Measurements from ENCODE around the gene CAMSAP1.
"Not testable (repeated sequence)": the region's sequence is repeated elsewhere in the genome, so short reads cannot be mapped to it uniquely, and the experiment has no call there.

The CAMSAP1 gene

DNA sequence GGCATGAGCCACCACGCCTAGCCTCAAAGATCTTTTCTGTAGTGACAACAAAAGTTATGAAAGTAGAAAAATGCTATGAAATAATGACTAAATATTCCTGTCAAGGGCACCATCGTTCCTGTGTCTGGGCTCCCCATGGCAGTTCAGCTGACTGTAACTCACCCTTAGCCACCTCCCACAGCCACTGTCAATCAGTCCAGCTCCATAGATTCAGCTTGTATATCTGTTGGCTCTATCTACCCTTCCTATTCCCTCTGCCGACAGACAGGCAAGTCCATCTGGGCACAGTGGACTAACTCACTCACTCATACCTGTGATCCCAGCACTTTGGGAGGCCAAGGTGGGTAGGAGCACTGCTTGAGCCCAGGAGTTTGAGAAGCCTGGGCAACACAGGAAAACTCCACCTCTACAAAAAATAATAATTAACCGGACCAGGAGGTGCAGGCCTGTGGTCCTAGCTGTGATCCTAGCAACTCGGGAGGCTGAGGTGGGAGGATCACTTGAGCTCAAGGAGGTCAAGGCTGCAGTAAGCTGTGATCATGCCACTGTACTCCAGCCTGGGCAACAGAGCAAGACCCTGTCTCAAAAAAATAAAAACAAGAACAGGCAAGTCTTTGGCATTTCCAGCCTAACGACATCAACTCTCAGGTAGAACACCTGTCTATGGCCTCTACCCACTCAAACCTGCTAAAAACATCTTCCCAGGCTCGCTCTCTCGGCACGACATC lies 6.2 kb downstream of the CAMSAP1 start:
- no peak for DNase-seq (ENCODE audit: low spot score)

DNA sequence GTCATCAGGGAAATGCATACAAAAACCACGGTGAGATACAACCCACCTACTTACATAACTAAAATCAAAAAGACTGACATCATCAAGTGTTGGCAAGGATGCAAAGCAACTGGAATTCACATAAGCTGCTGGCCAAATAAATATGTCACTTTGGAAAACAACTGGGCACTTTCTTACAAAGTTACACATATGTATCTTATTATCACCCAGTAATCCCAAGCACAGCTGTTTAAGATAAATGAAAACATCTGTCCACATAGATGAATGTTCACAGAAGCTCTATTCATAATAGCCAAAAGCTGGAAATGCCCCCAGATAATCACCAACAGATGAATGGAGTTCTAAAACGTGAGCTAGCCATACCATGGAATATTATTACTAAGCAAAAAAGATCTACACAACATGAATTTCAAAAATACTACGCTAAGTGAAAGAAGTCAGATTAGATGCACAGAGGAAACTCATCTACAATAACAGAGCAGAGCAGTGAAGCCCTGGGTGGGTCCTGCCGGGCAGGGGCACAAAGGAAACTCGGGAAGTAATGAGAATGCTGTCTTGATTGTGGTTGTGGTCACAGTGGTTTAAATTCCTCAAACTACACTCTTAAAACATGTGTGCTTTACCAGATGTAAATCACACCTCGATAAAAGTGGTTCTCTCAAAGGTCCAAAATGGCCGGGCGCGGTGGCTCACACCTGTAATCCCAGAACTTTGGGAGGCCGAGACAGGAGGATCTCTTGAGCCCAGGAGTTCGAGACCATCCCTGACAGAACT lies 8.5 kb downstream of the CAMSAP1 start:
- DNase-seq (ENCODE audit: low spot score): no peak

DNA sequence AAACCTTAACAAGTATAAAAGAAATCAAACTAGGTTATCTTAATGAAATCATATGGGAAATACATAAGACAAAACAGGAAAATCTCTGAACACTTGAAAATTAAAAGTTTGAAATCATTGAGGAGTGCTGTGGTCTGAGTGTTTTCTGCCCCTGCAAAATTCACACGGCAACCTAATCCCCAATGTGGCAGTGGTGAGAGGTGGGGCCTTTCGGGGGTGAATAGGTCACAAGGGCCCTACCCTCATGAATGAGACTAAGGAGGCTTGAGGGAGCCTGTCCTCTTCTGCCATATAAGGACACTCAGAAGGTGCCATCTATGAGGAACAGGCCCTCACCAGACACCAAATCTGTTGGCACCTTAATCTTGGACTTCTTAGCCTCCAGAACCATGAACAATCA lies 10.7 kb downstream of the CAMSAP1 start:
- DNase-seq (ENCODE audit: low spot score): no peak

DNA sequence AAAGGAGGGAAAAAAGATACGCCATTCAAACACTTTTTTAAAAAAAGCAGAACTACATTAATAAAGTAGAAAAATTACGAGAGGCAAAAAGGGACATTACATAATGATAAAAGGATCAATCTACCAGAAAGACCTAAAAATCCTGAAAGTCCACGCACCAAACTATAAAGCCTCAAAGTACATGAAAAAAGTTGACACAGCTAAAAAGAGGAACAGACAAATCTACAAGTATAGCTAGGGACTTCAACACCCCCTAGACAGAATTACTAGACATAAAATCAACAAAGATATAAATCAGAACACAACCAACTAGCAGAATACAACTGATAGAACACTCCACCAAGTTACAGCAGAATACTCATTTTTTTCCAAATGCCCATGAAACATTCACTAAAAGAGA lies 11.1 kb downstream of the CAMSAP1 start:
- DNase-seq (ENCODE audit: low spot score): no peak

DNA sequence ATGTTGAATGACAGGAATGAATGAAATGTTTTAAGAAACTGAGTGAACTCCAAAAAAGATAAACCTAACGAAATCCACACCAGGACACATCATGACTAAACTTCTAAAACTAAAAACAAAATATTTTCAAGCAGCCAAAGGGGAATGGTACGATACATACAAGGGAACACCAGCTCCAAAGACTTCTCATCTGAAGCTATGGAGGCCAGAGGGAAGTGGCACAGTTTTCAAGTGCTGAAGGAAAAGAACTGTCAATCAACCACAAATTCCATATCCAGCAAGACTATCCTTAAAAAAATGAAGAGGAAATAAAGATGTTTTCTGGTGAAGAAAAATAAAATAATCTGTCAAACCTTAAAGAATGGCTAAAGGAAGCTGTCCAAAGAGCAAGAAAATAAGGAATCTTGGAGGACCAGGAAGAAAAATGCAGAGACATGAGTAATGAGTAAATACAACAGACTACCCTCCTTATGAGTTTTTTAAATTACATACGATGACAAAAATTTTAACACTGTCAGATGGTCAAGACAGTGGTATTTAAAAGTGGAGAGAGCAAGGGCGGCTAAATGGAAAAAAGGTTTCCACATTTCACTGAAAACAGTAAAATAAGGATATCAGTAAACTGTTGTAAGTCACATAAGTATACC lies 12.0 kb downstream of the CAMSAP1 start:
- DNase-seq (ENCODE audit: low spot score): no peak

DNA sequence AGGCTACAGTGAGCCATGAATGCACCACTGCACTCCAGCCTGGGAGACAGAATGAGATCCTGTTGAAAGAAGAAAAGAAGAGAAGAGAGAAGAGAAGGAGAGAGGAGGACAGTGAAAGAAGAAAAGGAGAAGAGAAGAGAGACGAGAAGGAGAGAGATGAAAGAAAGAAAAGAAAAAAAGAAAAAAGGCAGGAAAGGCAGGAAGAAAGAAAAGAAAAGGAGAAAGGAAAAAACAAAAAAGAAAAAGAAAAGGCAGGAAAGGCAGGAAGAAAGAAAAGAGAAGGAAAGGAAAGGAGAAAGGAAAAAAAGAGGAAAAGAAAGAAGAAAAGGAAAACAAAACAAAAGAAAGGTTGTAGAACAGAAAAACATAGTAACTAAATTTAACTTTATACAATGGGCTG lies 14.2 kb downstream of the CAMSAP1 start:
- DNase-seq (ENCODE audit: low spot score): no peak

DNA sequence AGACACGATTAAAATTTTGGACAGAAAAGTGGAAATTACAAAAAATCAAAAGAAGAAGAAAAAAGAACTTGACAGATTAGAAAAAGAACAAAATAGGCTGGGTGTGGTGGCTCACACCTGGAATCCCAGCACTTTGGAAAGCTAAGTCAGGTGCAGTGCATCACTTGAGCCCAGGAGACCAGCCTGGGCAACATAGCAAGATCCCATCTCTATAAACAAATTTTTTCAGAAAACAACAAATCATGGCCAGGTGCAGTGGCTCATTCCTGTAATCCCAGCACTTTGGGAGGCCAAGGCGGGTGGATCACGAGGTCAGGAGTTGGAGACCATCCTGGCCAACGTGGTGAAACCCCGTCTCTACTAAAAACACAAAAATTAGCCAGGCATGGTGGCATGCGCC lies 15.0 kb downstream of the CAMSAP1 start:
- not testable (repeated sequence) for DNase-seq (ENCODE audit: low spot score)

DNA sequence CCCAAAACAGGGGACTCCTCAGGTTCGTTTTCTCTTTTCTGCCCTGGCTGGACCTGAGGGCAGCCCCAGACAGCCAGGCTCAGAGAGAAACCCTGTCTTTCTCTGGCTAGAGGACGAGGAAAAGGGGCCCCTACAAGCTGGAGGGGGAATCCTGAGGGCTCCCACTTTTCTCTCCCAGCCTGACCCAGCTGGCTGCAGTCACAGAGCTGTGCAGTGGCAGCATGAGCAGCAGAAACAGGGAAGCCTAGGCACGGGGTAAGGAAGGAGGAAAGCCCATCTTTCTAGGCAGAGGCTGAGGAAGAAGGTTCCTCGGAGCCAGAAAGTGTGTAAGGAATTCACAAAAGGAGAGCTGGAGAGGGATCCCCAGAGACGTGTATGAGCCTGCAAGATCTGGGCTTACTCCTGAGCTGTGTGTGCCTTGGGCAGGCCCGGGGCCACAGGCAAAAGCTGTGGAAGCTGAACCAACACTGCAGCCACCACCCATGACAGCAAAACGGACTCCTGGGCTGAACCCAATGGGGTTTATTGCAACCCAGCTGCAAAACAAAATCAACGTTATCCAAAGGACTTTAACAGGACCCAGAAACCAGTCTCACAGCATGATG lies 16.2 kb downstream of the CAMSAP1 start:
- DNase-seq (ENCODE audit: low spot score): no peak

DNA sequence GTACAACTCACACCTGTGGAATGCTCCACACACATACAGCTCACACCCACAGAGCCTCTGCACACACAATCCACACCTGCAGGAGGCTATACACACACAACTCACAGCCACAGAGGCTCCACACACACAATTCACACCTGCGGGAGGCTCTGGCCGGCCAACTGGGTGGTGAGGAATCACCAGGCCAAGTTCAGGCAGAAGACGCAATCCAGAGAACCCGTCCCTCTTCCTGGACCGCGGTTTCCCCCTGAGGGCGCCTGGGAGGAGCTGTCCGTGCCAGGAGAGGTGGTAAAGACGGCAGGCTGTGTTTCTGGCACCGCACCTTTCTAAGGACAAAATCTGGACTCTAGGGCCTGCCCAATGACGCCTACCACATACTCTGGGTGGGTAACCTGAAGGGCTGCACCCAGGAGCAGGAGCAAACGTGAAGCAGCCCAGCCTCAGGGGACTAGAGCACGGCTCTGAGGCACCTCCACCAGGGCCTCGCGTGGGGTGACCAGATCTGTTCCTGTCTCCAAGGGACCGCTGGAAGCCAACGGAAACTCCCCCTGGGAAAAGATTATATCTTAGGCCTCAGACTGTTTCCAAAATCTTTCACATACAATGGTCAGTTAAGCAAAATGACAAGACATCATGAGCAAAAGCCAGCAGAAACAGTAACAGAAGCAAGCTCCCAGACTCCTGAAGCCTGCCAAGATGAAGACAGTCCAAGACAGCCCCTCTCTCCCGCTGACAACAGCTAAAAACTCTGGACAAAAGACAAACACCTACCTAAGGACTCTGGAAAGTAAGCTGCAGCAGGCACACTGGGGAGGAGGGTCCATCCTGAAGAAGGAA lies 16.9 kb downstream of the CAMSAP1 start:
- no peak for DNase-seq (ENCODE audit: low spot score)

DNA sequence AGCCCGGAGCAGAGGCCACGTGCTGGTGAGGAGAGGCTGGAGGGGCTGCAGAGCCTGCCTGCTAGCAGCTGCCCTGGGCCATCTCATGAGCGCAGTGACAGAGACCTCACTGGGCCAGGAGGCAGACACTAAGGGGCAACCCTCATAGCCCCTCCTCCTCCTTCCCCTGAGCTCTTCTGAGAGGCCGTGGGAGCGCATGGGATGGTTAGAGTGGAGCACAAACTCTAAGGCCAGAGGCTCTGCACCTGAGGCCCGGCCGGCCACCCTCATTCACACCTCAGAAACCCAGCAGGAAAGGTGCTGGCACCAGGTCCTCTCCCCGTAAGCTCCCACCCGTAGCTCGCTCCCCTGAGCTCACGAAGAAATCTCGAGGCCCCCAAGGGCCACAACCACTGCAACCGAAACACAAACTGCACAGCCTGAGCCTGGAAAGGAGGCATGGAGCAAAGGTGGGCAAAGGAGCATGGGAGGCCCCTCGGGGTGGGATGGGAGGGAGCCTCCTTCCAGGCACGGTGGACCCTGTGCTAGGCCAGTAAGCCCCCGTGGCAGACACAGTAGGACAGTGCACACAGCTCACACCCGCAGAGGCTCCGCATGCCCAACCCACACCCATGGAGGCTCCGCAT lies 17.7 kb downstream of the CAMSAP1 start:
- no peak for DNase-seq (ENCODE audit: low spot score)

DNA sequence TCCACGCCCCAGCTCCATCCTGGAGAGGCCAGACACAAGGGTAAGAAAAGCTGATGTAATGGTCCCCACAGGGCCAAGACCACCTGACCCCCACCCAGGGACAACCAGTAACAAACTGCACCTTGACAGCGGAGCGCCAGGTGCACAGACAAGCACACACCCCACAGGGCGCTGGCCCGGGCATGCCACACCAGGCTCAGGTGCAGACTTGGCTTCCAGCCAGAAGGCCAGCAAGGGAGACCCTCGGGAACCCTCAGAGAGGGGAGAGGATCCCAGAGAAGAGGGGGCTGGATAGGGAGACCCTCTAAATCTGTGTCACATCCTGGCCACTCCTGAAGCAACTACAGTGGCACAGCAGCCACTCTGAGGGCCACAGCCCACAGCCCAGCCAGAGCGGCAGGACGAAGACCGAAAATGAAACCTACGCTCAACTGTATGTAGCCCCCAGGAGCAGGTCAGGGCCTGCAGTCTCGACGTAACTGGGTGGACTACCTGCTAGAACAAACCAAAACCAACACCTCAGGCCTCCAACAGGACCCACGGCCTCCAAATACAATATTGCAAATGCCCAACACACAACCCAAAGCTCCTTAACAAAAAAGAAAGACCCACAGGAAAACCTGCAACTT lies 18.5 kb downstream of the CAMSAP1 start:
- DNase-seq (ENCODE audit: low spot score): no peak

DNA sequence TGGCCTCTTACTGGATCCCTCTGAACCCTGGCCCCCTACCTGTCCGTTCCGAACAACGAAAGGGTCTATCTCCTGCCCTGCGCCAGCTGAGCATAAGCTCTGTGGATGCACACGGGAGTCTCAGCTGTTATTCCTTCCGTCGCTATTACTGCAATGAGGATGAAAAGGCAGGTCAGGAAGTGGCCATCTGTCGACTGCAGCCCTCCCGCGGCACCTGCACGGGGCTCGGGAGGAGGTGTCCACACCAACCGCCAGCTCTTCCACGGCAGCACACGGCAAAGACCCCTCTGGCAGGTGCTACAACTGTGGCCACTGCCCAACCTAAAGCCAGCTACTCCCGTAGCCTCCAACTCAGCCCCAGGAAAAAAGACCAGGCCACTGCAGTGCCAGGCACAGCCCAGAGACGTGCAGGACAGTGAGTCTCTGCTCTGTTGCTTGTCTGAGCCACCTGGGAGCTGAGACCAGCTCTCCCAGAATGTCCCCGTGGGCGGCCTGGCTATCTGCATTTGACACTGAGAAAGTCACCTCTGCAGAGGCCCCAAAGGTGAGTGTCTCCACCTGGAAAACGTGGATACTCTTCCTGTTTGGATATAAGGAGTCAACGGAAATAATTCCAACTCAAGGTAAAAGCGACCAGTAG lies 19.1 kb downstream of the CAMSAP1 start:
- no peak for DNase-seq (ENCODE audit: low spot score)

DNA sequence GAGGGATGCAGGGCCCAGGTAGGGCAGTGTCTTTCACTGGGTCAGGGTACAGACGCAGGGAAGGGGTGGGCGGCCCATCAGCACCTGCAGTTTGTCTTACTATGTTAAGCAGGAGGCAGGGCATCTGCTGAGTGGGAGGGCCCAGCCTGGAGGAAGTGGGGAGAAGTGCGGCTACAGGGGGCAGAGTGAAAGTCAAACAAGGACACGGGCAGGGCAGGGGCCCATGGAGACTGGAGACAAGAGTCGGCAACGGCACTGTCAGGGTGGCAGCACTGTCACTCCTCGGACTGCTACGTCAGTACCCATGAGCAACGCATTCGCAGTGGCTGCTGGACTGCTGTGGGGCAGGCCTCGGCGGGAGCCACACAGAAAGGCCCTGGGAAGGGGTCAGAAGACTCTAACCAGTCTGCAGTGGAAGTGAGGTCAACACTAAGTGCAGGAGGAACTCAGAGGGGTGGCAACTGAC lies 19.7 kb downstream of the CAMSAP1 start:
- DNase-seq (ENCODE audit: low spot score): no peak

DNA sequence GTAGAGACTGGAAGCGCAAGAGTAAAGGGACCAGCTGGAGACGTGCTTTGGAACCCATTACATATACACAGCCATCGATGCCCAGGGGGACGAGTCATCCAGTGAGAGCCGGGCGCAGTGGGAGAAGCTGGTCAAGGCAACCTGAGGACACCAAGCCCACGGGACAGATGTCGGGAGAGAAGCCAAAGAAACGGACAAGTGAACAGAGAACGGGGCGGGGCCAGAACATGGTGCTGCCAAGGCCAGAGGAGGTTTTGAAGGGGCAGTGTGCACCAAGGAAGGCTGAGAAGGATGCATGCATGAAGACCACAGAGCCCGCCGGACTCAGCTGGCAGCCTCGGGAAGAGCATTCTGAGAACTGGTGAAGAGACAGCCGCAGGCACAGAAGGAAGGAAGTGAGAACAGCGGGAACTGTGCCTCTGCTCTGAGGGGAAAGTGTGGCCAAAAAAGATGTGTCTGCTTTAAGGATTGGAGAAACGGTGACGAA lies 20.3 kb downstream of the CAMSAP1 start:
- DNase-seq (ENCODE audit: low spot score): no peak

DNA sequence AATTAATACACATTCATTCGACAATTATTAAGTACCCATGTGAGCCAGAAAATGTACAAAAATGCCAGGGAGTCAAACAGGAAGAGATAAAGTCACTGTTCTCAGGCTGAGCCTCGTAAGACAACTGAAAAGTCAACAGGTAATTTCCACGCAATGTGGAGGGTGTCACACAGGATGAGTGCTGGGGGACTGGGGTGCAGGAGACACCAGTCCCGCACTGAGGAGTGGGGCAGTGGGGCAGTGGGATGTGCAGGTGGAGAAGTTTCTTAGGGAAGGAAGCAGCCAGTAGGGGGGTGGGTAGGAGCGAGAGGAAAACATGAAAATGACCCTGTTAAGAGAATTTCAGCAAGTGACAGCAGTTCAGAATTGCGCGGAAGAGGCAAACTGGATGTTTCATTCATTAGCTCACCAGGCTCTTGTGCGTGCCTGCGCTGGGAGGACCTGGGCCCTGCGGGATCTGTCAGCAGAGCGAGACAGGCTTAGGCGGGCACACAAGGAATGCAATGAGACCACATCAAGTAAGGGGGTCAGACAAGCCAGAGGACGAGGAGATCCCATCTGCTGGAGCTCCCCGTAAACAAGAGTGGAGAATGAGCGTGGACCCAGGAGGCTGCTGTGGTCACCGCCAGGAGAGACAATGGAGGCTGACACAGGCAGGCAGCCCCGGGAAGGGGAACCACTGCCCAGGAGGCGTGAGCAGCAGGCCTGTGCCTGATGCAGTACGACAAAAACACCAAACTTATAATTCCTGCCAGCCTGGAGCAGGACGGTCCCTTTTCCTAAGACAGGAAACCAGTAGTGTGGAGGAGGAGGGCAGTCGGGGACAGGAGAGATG lies 21.0 kb downstream of the CAMSAP1 start:
- no peak for DNase-seq (ENCODE audit: low spot score)

DNA sequence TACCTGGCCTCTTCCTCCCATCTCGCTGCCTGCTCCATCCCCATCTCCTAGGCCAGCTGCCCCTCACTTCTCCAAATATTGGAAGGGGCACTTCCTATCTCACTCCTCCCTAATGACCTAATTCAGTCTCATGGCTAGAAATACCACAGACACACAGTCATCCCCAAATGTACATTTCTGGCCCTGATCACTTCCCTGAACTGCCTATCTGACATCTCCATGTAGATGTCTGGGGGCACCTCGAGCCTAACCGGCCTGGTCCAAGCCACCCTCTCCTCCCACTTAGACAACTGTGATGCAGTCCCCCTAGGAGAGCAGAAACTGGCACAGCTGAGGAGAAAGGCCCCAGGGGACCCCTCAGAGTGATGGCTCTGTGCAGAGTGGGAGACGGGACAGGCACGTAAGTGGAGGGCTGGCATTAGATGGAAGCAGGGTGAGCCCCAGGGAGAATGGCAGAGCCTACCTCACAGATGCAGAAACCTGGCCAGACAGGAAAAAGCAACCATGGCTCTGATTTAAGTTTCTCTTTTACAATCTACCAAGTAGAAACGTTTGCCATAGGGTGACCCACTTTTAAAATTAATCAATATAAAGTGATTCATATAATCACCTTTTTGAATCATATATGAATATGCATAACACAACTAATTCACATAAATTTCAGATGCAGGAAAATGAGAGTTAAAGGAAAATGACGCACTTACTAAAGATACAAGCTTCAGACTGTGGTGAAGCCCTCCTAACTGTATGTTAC lies 22.1 kb downstream of the CAMSAP1 start:
- DNase-seq (ENCODE audit: low spot score): no peak

DNA sequence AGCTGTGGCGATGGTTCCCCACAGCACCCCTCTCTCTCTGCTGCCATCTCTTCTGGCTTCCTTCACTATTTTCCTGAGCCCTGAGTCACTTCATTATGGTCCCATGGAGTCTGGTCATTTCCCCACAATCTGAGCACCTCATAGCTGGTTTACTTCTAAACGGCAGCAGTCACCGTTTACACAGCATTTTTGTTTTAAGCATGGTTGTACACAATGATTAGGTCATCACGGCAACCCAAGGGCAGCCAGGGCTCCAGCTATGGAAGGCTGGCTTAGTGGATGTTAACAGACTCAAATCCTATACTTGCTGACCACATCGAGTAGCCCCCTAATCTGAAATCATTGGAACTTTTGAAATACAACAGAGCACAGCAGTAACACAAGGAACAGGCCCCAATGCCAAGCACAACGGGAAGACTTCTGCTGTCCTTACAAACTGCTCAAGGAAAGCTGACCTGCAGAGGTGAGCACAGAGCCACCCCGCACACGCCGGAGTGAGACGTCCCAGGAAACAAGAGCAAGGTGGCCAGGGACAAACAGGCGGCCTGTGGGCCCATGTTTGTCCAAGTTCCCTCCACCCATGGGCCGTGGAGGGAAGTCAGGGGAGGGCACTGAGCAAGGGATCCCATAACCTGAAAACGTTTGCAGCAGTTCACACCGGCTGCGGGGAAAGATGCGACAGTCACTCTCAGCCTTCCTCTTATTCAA lies 22.9 kb downstream of the CAMSAP1 start:
- DNase-seq (ENCODE audit: low spot score): peak; percentile 23
